Suprapubic skin (tissue), 4 donors: ENCODE data around the gene EHBP1L1. TPM values are rescaled to one million over a fixed set of nuclear protein-coding genes. Genes with fewer than 3 reads are reported as not detected.
A peak's percentile ranks its signal among the peaks of the same experiment; 100 is the strongest.

ENCODE experiments used
- DNase-seq, 2 donors: peaks; one replicate each; pipeline ENCODE4 v3.0.0-alpha.2; 2019; ENCODE audit warnings: low spot score in 2 of 2
- H3K27ac ChIP-seq: fragments of 200-600 bp; sonication (generic); one replicate; pipeline ENCODE4 v1.5.1; 2019
- H3K27me3 ChIP-seq: fragments of 200-600 bp; sonication (generic); one replicate; pipeline ENCODE4 v1.5.1; 2019
- H3K36me3 ChIP-seq: fragments of 200-600 bp; sonication (generic); one replicate; pipeline ENCODE4 v1.5.1; 2019
- H3K4me1 ChIP-seq: fragments of 200-600 bp; sonication (generic); one replicate; pipeline ENCODE4 v1.5.1; 2019
- H3K4me3 ChIP-seq: fragments of 200-600 bp; sonication (generic); one replicate; pipeline ENCODE4 v1.5.1; 2019; ENCODE audit warnings: mild to moderate bottlenecking
- H3K9me3 ChIP-seq: fragments of 200-600 bp; sonication (generic); one replicate; pipeline ENCODE4 v1.5.1; 2019
- EP300 ChIP-seq: sonication (generic); formaldehyde crosslinking; IDR thresholded peaks from one replicate; pipeline ENCODE4 v1.6.1; 2017; ENCODE audit warnings: antibody characterized with exemption
- POLR2A ChIP-seq, 2 donors: fragments of 450-650 bp; IDR thresholded peaks; one replicate each; pipeline ENCODE4 v1.6.1; 2017; ENCODE audit warnings: antibody characterized with exemption in 2 of 2, mild to moderate bottlenecking in 2 of 2, moderate library complexity in 2 of 2
- POLR2AphosphoS5 ChIP-seq, 3 donors: sonication (generic); formaldehyde crosslinking; IDR thresholded peaks; one replicate each; pipeline ENCODE4 v1.6.1; 2017; ENCODE audit warnings: antibody characterized with exemption in 3 of 3
- whole genome bisulfite sequencing: methylation state at CpG from one replicate; pipeline ENCODE4 v1.1.5; 2018; 5-methylcytosine and 5-hydroxymethylcytosine counted together
- total RNA-seq, 4 donors: library from RNA; depleted of rRNA; stranded (reverse); fragments of >200 nt; gene quantifications; one replicate each; pipeline ENCODE4 v1.1.0, GENCODE V29; 2016
- TF ChIP-seq, protein P1 (sequence below), 2 donors: fragments of 200-600 bp in 1 of 2; fragments of 450-650 bp in 1 of 2; sonication (generic) in 1 of 2; IDR thresholded peaks; one replicate each; pipeline ENCODE4 v1.5.1; 2016 to 2019; ENCODE audit warnings: antibody characterized with exemption in 2 of 2, mild to moderate bottlenecking in 1 of 2, moderate library complexity in 1 of 2

EHBP1L1 gene
- total RNA-seq, 4 donors from 2014 or later: 40.3 to 150 (median 56.2) TPM

DNA sequence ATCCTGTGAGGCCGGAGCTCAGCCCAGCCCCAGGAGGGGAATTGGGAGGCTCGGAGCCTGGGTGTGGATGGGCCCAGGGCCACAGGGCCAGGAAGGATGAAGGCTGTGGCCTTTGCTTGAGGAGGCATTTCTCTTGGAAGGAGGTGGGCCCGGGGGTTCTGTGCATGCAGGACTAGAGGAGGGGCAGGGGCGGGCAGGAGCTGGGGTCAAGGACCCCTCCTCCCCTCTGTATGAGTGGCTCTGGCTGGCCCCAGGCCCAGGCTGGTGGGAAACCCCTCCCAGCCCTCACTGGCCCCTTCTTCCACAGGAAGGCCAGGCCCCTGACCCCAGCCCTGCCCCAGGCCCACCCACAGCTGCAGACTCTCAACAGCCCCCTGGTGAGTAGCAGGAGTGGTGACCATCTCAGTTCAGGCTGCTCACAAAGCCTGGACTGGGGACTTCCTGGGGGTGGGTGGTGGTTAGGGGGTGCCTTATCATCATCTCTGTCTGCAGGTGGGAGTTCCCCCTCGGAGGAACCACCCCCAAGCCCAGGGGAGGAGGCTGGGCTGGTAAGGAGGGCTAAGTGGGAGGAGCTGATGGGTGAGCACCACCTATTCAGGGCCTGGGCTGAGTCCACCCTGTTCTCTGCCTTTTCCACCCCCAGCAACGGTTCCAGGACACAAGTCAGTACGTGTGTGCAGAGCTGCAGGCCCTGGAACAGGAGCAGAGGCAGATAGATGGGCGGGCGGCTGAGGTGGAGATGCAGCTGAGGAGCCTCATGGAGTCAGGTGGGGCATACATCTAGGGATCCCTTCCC lies 13.8 kb downstream of the EHBP1L1 start:
- no peaks in the 10 kb centered on the region for H3K27me3 ChIP-seq
- peaks cover 23% of the 10 kb centered on the region for H3K36me3 ChIP-seq
- peaks cover 85% of the 10 kb centered on the region for H3K4me1 ChIP-seq
- DNase-seq: no peak
- no peaks in the 10 kb centered on the region for H3K9me3 ChIP-seq
- TF ChIP-seq POLR2AphosphoS5 (IDR thresholded peaks at IDR 0.05) (no peak), POLR2A (IDR thresholded peaks at IDR 0.05) (no peak), EP300 (no peak)
- TF ChIP-seq, protein P1, sequence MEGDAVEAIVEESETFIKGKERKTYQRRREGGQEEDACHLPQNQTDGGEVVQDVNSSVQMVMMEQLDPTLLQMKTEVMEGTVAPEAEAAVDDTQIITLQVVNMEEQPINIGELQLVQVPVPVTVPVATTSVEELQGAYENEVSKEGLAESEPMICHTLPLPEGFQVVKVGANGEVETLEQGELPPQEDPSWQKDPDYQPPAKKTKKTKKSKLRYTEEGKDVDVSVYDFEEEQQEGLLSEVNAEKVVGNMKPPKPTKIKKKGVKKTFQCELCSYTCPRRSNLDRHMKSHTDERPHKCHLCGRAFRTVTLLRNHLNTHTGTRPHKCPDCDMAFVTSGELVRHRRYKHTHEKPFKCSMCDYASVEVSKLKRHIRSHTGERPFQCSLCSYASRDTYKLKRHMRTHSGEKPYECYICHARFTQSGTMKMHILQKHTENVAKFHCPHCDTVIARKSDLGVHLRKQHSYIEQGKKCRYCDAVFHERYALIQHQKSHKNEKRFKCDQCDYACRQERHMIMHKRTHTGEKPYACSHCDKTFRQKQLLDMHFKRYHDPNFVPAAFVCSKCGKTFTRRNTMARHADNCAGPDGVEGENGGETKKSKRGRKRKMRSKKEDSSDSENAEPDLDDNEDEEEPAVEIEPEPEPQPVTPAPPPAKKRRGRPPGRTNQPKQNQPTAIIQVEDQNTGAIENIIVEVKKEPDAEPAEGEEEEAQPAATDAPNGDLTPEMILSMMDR (IDR thresholded peaks at IDR 0.05): no peak
- H3K27ac ChIP-seq: no peak overlapping the region
- H3K4me3 ChIP-seq: no peak overlapping the region
- 66% methylated on average over 7 of the region's 9 CpGs for WGBS

DNA sequence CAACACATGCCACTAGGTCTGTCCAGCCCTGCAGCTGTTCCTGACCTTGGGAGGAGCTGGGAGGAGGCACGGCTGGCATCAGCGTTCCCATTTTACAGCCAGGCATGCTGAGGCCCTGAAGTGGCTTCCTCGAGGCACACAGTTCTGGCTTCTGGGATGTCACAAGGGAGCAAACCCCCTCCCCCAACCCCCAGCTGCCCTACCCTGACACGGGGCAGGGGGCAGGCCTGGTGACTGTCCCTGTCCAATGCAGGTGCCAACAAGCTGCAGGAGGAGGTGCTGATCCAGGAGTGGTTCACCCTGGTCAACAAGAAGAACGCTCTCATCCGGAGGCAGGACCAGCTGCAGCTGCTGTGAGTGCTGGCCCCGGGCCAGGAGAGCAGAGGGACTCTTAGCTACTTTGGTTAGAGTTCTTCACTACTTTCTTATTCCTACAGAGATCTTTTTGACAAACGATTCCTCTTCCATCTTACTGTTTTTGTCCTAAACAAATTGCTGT lies 14.4 kb downstream of the EHBP1L1 start:
- Histone ChIP-seq H3K9me3 (no peaks in the 10 kb centered on the region), H3K4me3 (no peak overlapping the region), H3K4me1 (peaks cover 86% of the 10 kb centered on the region), H3K27me3 (no peaks in the 10 kb centered on the region), H3K27ac (no peak overlapping the region), H3K36me3 (peaks cover 23% of the 10 kb centered on the region)
- WGBS: 50% methylated on average over 5 of the region's 8 CpGs
- TF ChIP-seq POLR2AphosphoS5 (IDR thresholded peaks at IDR 0.05) (no peak), EP300 (no peak), POLR2A (IDR thresholded peaks at IDR 0.05) (no peak)
- TF ChIP-seq, protein P1 (IDR thresholded peaks at IDR 0.05): no peak
- no peak for DNase-seq

DNA sequence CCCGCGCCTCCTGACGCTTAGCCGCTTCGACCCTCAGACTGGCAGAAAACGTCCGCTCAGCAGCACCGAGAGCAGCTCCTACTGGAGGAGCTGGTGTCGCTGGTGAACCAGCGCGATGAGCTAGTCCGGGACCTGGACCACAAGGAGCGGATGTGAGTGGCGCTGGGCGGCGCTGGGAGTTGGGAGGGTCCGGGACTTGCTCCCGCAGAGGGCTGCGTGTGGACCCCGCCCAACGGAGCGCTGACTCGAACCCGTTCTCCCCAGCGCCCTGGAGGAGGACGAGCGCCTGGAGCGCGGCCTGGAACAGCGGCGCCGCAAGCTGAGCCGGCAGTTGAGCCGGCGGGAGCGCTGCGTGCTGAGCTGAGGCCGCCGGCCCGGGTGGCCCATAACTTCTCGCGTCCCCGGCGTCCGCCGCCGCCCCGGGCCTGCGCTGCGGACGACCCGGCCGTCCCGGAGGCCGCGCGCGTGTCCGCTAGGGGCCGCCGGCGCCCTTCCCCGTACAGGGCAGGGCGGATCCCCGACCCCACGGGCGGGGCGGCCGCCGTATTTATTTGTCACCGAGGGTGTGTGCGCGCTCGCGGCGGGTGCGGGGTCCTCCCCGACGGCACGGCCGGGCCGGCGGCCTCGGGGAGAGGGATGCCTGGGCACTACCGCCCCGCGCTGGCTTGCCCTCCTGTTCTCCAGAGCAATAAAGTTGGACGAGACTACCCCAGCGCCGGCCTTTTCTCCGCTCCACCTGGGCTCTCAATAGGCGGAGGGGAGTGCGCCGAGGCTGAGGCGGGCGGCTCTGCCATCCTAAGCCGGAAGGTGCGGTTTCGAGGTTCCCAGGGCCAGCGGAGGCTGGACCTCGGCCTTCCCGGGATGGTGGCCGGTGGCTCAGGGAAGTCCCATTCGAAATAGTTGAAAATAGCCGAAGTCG lies 16.3 kb downstream of the EHBP1L1 start:
- Histone ChIP-seq H3K4me3 (peak overlapping the region; percentile 37), H3K36me3 (peaks cover 23% of the 10 kb centered on the region), H3K9me3 (no peaks in the 10 kb centered on the region), H3K4me1 (peaks cover 83% of the 10 kb centered on the region), H3K27me3 (no peaks in the 10 kb centered on the region), H3K27ac (peak overlapping the region; percentile 27)
- 55% methylated on average over 17 of the region's 106 CpGs for WGBS
- no peak for DNase-seq
- TF ChIP-seq POLR2A (IDR thresholded peaks at IDR 0.05) (no peak), POLR2AphosphoS5 (IDR thresholded peaks at IDR 0.05) (no peak), EP300 (no peak)
- TF ChIP-seq, protein P1 (IDR thresholded peaks at IDR 0.05): no peak

DNA sequence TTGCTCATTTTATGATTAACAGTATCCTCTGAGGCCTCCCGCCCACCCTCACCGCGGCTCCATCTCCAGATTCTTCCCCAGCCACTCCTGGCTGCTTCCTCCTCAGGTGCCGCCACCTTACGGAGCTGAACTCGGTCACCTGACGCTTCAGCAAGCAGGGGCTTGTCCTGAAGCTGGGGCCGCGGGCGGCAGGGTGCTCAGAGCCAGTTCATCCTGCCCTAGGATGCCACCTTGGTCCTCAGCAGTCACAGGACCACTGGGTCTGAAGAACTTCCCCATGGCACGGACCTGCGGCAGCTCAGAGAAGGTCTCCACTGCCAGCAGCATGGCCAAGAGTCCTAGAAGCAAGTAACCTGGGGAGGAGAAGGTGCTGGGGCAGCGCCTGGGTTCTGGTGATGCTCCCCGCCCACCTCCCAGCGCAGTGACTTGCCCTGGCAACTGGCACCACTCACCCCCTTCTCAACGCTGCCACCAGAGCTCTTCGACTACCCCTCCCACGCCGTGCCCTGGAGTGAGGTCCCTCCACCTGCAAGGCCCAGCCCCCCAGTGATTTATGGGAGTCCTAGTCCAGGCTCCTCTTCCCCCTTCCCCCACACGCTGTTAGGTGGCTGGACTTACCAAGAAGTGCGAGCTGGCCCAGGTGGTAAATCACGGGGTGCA lies 17.1 kb downstream of the EHBP1L1 start:
- H3K4me1 ChIP-seq: peaks cover 75% of the 10 kb centered on the region
- 57% methylated on average over 20 of the region's 22 CpGs for WGBS
- peaks cover 30% of the 10 kb centered on the region for H3K36me3 ChIP-seq

More for the DNA sequence above, 17.1 kb downstream of the EHBP1L1 start:
- no peak overlapping the region for H3K27ac ChIP-seq
- H3K27me3 ChIP-seq: no peaks in the 10 kb centered on the region
- no peak for TF ChIP-seq POLR2A (IDR thresholded peaks at IDR 0.05)
- no peak for TF ChIP-seq POLR2AphosphoS5 (IDR thresholded peaks at IDR 0.05)
- TF ChIP-seq EP300: no peak
- TF ChIP-seq, protein P1 (IDR thresholded peaks at IDR 0.05): no peak
- DNase-seq: no peak
- H3K9me3 ChIP-seq: no peaks in the 10 kb centered on the region
- H3K4me3 ChIP-seq: peak overlapping the region; percentile 37
